Activated CD4-positive, alpha-beta memory T cell treated with anti-CD3 and anti-CD28 coated beads for 36 hours (primary cell): ENCODE results near the gene CXCL6. TPM values are rescaled to one million over a fixed set of nuclear protein-coding genes. Genes with fewer than 3 reads are reported as not detected.

ENCODE experiments used
- CTCF ChIA-PET: fragments of 350-600 bp; sonication (Branson Sonifier 250); formaldehyde crosslinking; loops from one replicate; lab custom pipeline; 2021; ENCODE audit warnings: antibody characterized with exemption, inconsistent platforms; lab: Charles Lee
- POLR2A ChIA-PET: fragments of 350-600 bp; sonication (Branson Sonifier 250); formaldehyde crosslinking; loops from one replicate; lab custom pipeline; 2021; ENCODE audit warnings: antibody characterized with exemption; lab: Charles Lee
- DNase-seq: peaks from one replicate; pipeline ENCODE4 v3.0.0-alpha.2; 2020
- H3K27ac Mint-ChIP-seq: one replicate; pipeline ENCODE4 v1.8.0; 2021; ENCODE audit warnings: mixed read lengths
- H3K27me3 Mint-ChIP-seq: one replicate; pipeline ENCODE4 v1.8.0; 2021; ENCODE audit warnings: mixed read lengths
- H3K36me3 Mint-ChIP-seq: one replicate; pipeline ENCODE4 v1.8.0; 2021; ENCODE audit warnings: mixed read lengths
- H3K4me1 Mint-ChIP-seq: one replicate; pipeline ENCODE4 v1.8.0; 2021; ENCODE audit warnings: low read depth, mixed read lengths
- H3K4me3 Mint-ChIP-seq: one replicate; pipeline ENCODE4 v1.8.0; 2021; ENCODE audit warnings: mild to moderate bottlenecking, mixed read lengths
- H3K9me3 Mint-ChIP-seq: one replicate; pipeline ENCODE4 v1.8.0; 2021; ENCODE audit warnings: mixed read lengths
- intact Hi-C: fragments of 100-400 bp; cut with micrococcal nuclease; formaldehyde crosslinking; loops from one replicate; pipeline ENCODE4 v1.15.1; 2023
- total RNA-seq, 2 experiments: library from RNA; stranded (reverse); gene quantifications; one replicate each; pipeline ENCODE4 v1.2.3, GENCODE V29; 2021

CXCL6 gene
- total RNA-seq, 2 experiments from 2014 or later = not detected

- intact Hi-C loops = no loop called here
Observed at GRCh38 chr4:73862322-73862721, 25.8 kb downstream of the CXCL6 start.

DNA sequence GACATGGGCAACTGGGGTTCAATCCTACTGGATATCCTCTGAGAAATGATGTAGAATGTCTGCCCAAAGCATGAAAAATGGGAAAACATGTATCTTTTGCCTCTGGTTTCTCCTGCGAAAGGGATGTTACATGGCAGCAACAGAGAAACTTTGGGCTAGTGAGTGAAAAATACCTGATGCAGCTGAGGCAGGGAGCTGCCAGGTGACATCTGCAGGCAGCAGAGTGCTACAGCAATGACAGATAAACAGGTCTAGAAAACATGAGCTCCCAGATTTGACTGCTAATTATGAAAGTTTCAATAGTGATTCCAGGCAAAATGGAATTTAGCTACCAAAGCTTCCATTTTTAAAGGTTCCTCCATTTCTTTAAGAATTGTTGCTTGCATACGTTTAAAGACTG is 27.9 kb downstream of the CXCL6 start:
- ChIA-PET CTCF (no interaction called here), POLR2A (no interaction called here)
- H3K9me3 Mint-ChIP-seq = no peaks in the 10 kb centered on the region
- DNase-seq = no peak
- no peaks in the 10 kb centered on the region for H3K4me1 Mint-ChIP-seq
- no peak overlapping the region for H3K27ac Mint-ChIP-seq
- intact Hi-C loops = no loop called here
- no peak overlapping the region for H3K4me3 Mint-ChIP-seq
- H3K36me3 Mint-ChIP-seq = no peaks in the 10 kb centered on the region
- H3K27me3 Mint-ChIP-seq = peaks cover 8% of the 10 kb centered on the region

More at GRCh38 chr4:73862322-73862721, 25.8 kb downstream of the CXCL6 start:
- H3K36me3 Mint-ChIP-seq = no peaks in the 10 kb centered on the region
- no peaks in the 10 kb centered on the region for H3K9me3 Mint-ChIP-seq
- no peak overlapping the region for H3K4me3 Mint-ChIP-seq
- no peaks in the 10 kb centered on the region for H3K27me3 Mint-ChIP-seq
- DNase-seq = no peak
- H3K27ac Mint-ChIP-seq = no peak overlapping the region
- CTCF ChIA-PET = no interaction called here
- POLR2A ChIA-PET = no interaction called here
- H3K4me1 Mint-ChIP-seq = no peaks in the 10 kb centered on the region

DNA sequence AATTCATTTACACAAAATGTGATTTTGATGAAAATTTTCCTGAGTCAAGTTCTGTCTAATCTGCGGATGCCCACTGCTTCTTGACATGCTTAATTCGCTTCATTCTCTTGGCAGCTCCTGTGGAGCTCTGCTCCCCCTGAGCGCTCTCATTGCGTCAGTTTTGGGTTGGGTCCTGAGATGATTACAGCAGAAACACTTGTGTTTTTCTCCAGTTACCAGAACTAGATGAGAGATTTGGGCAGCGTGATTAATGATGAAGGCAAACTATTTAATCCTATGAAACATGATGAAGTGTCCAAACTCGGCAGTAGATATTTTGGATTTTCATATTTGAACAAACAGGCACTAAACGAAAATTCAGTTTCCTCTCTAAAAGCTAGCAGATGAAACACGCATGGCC is 28.5 kb downstream of the CXCL6 start:
- intact Hi-C loops = no loop called here
- POLR2A ChIA-PET = no interaction called here
- H3K36me3 Mint-ChIP-seq = no peaks in the 10 kb centered on the region
- CTCF ChIA-PET = no interaction called here
- H3K4me1 Mint-ChIP-seq = no peaks in the 10 kb centered on the region
- no peak overlapping the region for H3K4me3 Mint-ChIP-seq
- no peak overlapping the region for H3K27ac Mint-ChIP-seq
- peaks cover 13% of the 10 kb centered on the region for H3K27me3 Mint-ChIP-seq
- no peak for DNase-seq
- H3K9me3 Mint-ChIP-seq = no peaks in the 10 kb centered on the region

DNA sequence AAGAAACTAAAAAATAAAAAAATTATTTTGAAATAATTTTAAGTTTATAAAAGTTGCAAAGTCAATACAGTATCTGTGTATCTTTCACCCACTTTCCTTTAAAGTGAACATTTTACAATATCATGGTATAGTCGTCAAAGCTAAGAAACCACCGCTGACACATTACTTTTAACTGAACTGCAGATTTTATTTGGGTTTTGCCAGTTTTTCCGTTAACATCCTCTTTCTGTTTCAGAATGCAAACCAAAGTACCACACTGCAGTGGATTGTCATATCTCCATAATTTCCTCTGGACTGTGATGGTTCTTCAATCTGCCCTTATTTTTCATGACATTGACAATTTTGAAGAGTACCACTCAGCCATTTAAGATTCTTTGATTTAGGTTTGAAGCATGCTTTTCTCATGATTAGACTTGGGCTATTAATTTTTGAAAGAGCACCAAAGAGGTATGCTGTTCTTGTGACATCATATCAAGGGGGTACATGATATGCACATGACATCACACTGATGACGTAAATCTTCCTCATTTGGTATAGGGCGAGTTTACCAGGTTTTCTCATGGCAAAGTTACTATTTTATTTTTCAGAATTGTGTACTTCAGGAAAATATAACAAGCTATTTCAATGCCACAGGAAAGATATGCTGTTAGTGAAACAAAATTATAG is 29.1 kb downstream of the CXCL6 start:
- DNase-seq = no peak
- Mint-ChIP-seq H3K27ac (no peak overlapping the region), H3K36me3 (no peaks in the 10 kb centered on the region), H3K27me3 (peaks cover 14% of the 10 kb centered on the region), H3K4me3 (no peak overlapping the region), H3K4me1 (no peaks in the 10 kb centered on the region), H3K9me3 (no peaks in the 10 kb centered on the region)
- CTCF ChIA-PET = no interaction called here
- POLR2A ChIA-PET = no interaction called here
- intact Hi-C loops = no loop called here

DNA sequence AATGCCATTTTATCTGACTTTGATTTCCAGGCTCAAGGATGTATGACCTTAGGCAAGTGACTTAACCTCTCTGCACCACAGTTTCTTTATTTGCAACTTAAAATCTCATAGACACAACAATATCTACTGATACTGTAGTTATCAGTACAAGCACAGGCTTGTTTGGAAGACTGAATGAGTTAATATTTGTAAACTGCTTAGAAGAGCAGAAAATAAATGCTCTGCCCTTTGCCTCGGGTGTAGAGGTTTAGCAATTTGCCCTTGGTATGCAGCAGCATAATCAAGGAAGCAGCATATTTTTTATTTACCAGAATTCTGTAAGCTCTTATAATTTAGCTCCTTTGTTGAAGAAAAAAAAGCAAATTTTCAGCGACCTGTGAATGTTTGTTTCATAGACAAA is 29.8 kb downstream of the CXCL6 start:
- Mint-ChIP-seq H3K4me3 (no peak overlapping the region), H3K27ac (no peak overlapping the region), H3K9me3 (no peaks in the 10 kb centered on the region), H3K27me3 (peaks cover 14% of the 10 kb centered on the region), H3K4me1 (no peaks in the 10 kb centered on the region), H3K36me3 (no peaks in the 10 kb centered on the region)
- ChIA-PET CTCF (no interaction called here), POLR2A (no interaction called here)
- DNase-seq = no peak
- intact Hi-C loops = no loop called here

DNA sequence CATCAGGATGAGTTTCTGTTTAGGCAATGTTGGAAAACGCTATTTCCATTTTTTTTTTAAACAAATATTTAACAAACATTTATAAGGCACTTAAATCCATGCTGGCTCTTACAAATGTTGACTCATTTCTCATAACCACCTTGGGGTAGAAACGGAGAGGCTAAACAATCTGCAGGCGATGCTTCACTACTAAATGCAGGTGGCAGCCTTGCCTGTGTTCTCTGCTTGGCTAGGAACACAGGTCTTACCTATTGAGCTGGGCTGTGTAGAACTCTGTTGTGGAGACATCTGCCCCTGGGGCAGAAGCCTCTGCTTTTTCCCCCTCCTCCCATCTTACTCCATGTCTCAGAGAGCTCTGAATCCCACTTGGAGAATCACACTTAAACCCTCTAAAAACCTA is 31.3 kb downstream of the CXCL6 start:
- Mint-ChIP-seq H3K27me3 (peaks cover 14% of the 10 kb centered on the region), H3K9me3 (no peaks in the 10 kb centered on the region), H3K4me1 (no peaks in the 10 kb centered on the region), H3K36me3 (no peaks in the 10 kb centered on the region), H3K27ac (no peak overlapping the region), H3K4me3 (no peak overlapping the region)
- CTCF ChIA-PET = no interaction called here
- no peak for DNase-seq
- intact Hi-C loops = no loop called here
- POLR2A ChIA-PET = no interaction called here

DNA sequence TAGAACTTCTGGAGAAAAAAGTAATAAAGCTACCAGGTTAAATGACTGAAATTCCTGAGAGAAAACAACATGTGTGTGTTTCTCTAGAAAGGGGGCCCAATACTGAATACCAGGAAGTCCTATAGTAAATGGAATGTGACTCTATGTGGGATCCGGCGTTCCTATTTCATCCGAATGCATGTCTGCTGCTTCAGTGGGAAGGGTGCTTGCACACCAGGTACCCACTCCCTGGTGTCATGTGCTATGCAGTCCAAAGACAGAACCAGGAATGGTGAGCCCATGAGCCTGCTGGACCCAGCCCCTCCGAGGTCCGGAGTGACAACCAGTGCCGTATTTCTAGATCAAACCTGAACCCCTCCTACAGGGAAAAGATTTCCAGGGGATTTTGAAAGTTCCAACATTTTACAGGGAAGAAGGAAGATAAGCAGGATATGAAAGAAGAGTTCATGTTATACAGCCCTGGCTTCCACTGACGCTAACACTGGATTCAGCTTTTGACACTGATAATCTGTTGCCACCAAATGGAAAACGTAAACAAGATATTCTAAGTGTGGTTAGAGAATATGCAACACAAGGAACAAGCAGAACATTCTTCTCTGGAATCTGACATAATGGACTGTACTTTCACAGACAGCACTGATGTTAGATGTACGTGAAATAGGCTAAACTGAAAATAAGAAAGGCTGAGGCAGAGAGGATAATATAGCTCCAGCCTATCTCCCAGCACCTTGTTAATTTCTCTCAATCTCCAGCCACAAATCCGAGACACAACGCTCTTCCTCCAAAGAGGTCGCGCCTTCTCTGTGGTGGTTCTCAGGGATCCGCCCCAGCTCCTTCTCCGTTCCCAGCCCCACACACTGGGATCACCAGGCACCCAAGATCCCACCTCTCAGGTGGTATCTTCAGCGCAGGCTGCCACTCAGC is 32.0 kb downstream of the CXCL6 start:
- CTCF ChIA-PET = no interaction called here

GRCh38 chr4:73869130-73870055 is 32.9 kb downstream of the CXCL6 start, which contains the start of gene CXCL1:
Gene CXCL1, plus strand, starts transcription at chr4:73869393. Its CDS starts 78 bp downstream, at chr4:73869471.
- Mint-ChIP-seq H3K4me3 (no peak within 1 kb of the TSS), H3K9me3 (no peaks in the 10 kb centered on the region), H3K27ac (no peak within 1 kb of the TSS), H3K27me3 (peaks cover 14% of the 10 kb centered on the region), H3K36me3 (no peaks in the 10 kb centered on the region), H3K4me1 (no peaks in the 10 kb centered on the region)
- intact Hi-C loops = no loop called here
- no peak for DNase-seq
- CTCF ChIA-PET = no interaction called here
- POLR2A ChIA-PET = no interaction called here

More for the DNA sequence above, 32.0 kb downstream of the CXCL6 start:
- Mint-ChIP-seq H3K27me3 (peaks cover 14% of the 10 kb centered on the region), H3K4me3 (no peak overlapping the region), H3K4me1 (no peaks in the 10 kb centered on the region), H3K36me3 (no peaks in the 10 kb centered on the region), H3K9me3 (no peaks in the 10 kb centered on the region), H3K27ac (no peak overlapping the region)
- POLR2A ChIA-PET = no interaction called here
- DNase-seq = no peak
- intact Hi-C loops = no loop called here

- Mint-ChIP-seq H3K4me3 (no peak overlapping the region), H3K4me1 (no peaks in the 10 kb centered on the region), H3K27ac (no peak overlapping the region), H3K27me3 (peaks cover 14% of the 10 kb centered on the region), H3K36me3 (no peaks in the 10 kb centered on the region), H3K9me3 (no peaks in the 10 kb centered on the region)
- intact Hi-C loops = no loop called here
- ChIA-PET CTCF (no interaction called here), POLR2A (no interaction called here)
- no peak for DNase-seq
Observed at GRCh38 chr4:73870260-73870659, 33.8 kb downstream of the CXCL6 start.

- intact Hi-C loops = no loop called here
- no peak for DNase-seq
- H3K27me3 Mint-ChIP-seq = peaks cover 14% of the 10 kb centered on the region
- H3K27ac Mint-ChIP-seq = no peak overlapping the region
- no peaks in the 10 kb centered on the region for H3K4me1 Mint-ChIP-seq
- H3K9me3 Mint-ChIP-seq = no peaks in the 10 kb centered on the region
- ChIA-PET CTCF (no interaction called here), POLR2A (no interaction called here)
- no peak overlapping the region for H3K4me3 Mint-ChIP-seq
- H3K36me3 Mint-ChIP-seq = no peaks in the 10 kb centered on the region
Observed at GRCh38 chr4:73870768-73871167, 34.3 kb downstream of the CXCL6 start.

DNA sequence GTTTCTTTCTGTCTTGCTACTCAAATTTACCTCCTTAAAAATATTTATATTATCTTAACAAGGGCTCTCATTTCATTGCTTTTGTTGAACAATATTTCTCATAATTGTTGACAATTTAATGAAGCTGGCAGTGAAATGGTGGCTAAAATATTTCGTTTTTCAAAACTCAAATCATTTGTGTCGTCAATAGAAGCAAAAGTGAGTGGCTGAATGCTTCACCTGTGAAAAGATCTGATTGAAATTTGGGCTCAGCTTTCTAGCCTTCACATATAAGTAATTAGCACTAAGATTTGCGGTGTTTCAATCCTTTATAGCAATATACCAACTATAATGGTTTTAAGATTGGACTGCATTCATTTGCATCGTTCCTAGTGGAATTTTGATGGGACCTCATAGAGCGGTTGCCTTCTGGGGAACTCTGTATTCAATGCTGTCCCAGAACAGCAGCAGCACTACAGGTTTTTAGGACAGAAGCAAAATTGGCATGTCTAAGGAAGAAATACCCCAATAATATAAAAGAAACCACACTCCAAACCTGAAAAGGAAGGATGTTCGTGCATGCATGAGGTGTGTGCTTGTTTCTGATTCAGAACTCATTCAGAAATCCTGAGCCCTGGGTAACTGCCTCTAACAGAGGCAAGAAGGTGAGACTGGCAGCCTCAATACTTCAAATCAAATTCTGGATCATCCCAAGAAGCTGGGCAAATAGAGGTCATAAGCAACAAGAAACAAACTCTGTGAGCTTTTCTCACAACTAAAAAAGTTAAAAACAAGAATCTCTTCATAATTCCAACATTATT is 35.2 kb downstream of the CXCL6 start:
- Mint-ChIP-seq H3K9me3 (no peaks in the 10 kb centered on the region), H3K4me1 (no peaks in the 10 kb centered on the region), H3K4me3 (no peak overlapping the region), H3K27ac (no peak overlapping the region), H3K36me3 (no peaks in the 10 kb centered on the region), H3K27me3 (peaks cover 14% of the 10 kb centered on the region)
- intact Hi-C loops = no loop called here
- POLR2A ChIA-PET = no interaction called here
- CTCF ChIA-PET = no interaction called here
- no peak for DNase-seq
